GM12878 (cell line): Measurements from ENCODE around the gene SLC35G6. TPM values are rescaled to one million over a fixed set of nuclear protein-coding genes. Genes with fewer than 3 reads are reported as not detected.

ENCODE experiments used
- ATAC-seq: fragments of 200-7000 bp; cut with Tn5 transposase; 3 replicates; pipeline ENCODE4 v1.9.1; 2020; ENCODE audit warnings: mild to moderate bottlenecking, moderate library complexity
- BruUV-seq: library from RNA; stranded (reverse); fragments of 400-500 nt; replicated peaks from 2 replicates; lab custom pipeline; 2021; lab: Mats Ljungman, UMichigan
- CTCF ChIA-PET: fragments of 300-600 bp; sonication (Branson Sonifier 250); formaldehyde crosslinking; extraction: SDS; loops from one replicate; lab custom pipeline; 2021; ENCODE audit warnings: inconsistent platforms; lab: Yijun Ruan, JAX
- POLR2A ChIA-PET: fragments of 350-600 bp; formaldehyde crosslinking; extraction: SDS; loops from one replicate; lab custom pipeline; 2021; ENCODE audit warnings: inconsistent platforms; lab: Charles Lee
- RAD21 ChIA-PET: fragments of 300-600 bp; sonication (Branson Sonifier 250); formaldehyde crosslinking; loops from one replicate; lab custom pipeline; 2023; ENCODE audit warnings: antibody characterized with exemption; ENCODE audit not compliant: unreplicated experiment; lab: Charles Lee
- SMC1A ChIA-PET: fragments of 300-600 bp; sonication (Branson Sonifier 250); formaldehyde crosslinking; loops from one replicate; lab custom pipeline; 2023; ENCODE audit not compliant: unreplicated experiment, uncharacterized antibody; lab: Charles Lee
- DNase-seq: peaks from one replicate; pipeline ENCODE4 v3.0.0-alpha.2; 2011; ENCODE audit warnings: low read depth, low spot score
- FAIRE-seq: peaks from 3 replicates; lab custom pipeline; 2011; peaks lifted over from hg19 to GRCh38; lab: Jason Lieb, UNC
- H2AFZ ChIP-seq: 2 replicates; pipeline ENCODE4 v1.6.0; 2011; ENCODE audit warnings: low read depth, low read length, control low read depth; ENCODE audit not compliant: control insufficient read depth
- H3K27ac ChIP-seq: 2 replicates; pipeline ENCODE4 v1.5.1; 2011; ENCODE audit warnings: control low read depth; ENCODE audit not compliant: control insufficient read depth, insufficient read depth
- H3K27me3 ChIP-seq, 2 experiments: replicated peaks in 1 of 2; 2 replicates each; pipeline versions ENCODE4 v1.6.0 to v1.6.1; 2011; ENCODE audit warnings: low read length in 1 of 2; ENCODE audit not compliant: control insufficient read depth in 2 of 2, insufficient read depth in 2 of 2
- H3K36me3 ChIP-seq, 2 experiments: 2 replicates each; pipeline ENCODE4 v1.5.1; 2011; ENCODE audit warnings: low read length in 1 of 2; ENCODE audit not compliant: control insufficient read depth in 2 of 2, insufficient read depth in 2 of 2
- H3K4me1 ChIP-seq: 2 replicates; pipeline ENCODE4 v1.6.1; 2011; ENCODE audit warnings: mild to moderate bottlenecking, low read length, moderate library complexity, mixed read lengths; ENCODE audit not compliant: control insufficient read depth, insufficient read depth
- H3K4me2 ChIP-seq: 2 replicates; pipeline ENCODE4 v1.6.0; 2011; ENCODE audit warnings: control low read depth; ENCODE audit not compliant: control insufficient read depth, insufficient read depth
- H3K4me3 ChIP-seq: fragments of 200-600 bp; sonication (generic); 2 replicates; pipeline ENCODE4 v1.5.1; 2016
- H3K79me2 ChIP-seq: 2 replicates; pipeline ENCODE4 v1.6.0; 2011; ENCODE audit warnings: low read length; ENCODE audit not compliant: control insufficient read depth, insufficient read depth
- H3K9ac ChIP-seq: 2 replicates; pipeline ENCODE4 v1.8.0; 2011; ENCODE audit warnings: low read length, control low read depth, mixed read lengths; ENCODE audit not compliant: control insufficient read depth, insufficient read depth
- H3K9me3 ChIP-seq: replicated peaks from 3 replicates; pipeline ENCODE4 v1.5.1; 2011; ENCODE audit warnings: mild to moderate bottlenecking, low read length; ENCODE audit not compliant: control insufficient read depth, insufficient read depth
- H4K20me1 ChIP-seq: 2 replicates; pipeline ENCODE4 v1.6.0; 2011; ENCODE audit not compliant: control insufficient read depth, insufficient read depth
- BACH1 ChIP-seq: fragments of 450-650 bp; IDR thresholded peaks from 2 replicates; pipeline ENCODE4 v1.6.1; 2017; ENCODE audit warnings: mild to moderate bottlenecking, borderline replicate concordance
- BCL3 ChIP-seq: IDR thresholded peaks from 2 replicates; pipeline ENCODE4 v1.6.1; 2011; ENCODE audit warnings: borderline replicate concordance, low read depth, mild to moderate bottlenecking, moderate library complexity, low read length; ENCODE audit not compliant: insufficient read depth, poor library complexity, severe bottlenecking
- CBFB ChIP-seq: IDR thresholded peaks from 2 replicates; pipeline ENCODE4 v1.6.1; 2016; ENCODE audit warnings: antibody characterized with exemption, low read depth
- CTCF ChIP-seq, 3 experiments: IDR thresholded peaks in 2 of 3; conservative IDR thresholded peaks in 1 of 3; 2 replicates each; pipeline ENCODE4 v1.5.1; 2011; ENCODE audit warnings: low read depth in 3 of 3, low read length in 3 of 3, mild to moderate bottlenecking in 3 of 3, control low read depth in 2 of 3, moderate library complexity in 2 of 3, inconsistent platforms in 1 of 3, mixed read lengths in 1 of 3; ENCODE audit not compliant: control insufficient read depth in 2 of 3, insufficient read depth in 1 of 3; ENCODE audit errors: extremely low read depth in 1 of 3
- E2F4 ChIP-seq: IDR thresholded peaks from 2 replicates; pipeline ENCODE4 v1.6.1; 2012; ENCODE audit warnings: low read depth, low read length, improper control_type of control experiment
- IRF5 ChIP-seq: fragments of 450-650 bp; IDR thresholded peaks from 2 replicates; pipeline ENCODE4 v1.6.1; 2017; ENCODE audit warnings: borderline replicate concordance
- KAT2A ChIP-seq: conservative IDR thresholded peaks from 2 replicates; pipeline ENCODE4 v1.6.1; 2011; ENCODE audit warnings: low read depth, low read length; ENCODE audit not compliant: control insufficient read depth
- MXI1 ChIP-seq: fragments of 150-350 bp; IDR thresholded peaks from 2 replicates; pipeline ENCODE4 v1.6.1; 2011; ENCODE audit warnings: low read depth, mild to moderate bottlenecking, inconsistent platforms, low read length, improper control_type of control experiment
- PBX3 ChIP-seq: IDR thresholded peaks from 2 replicates; pipeline ENCODE4 v1.6.1; 2011; ENCODE audit warnings: mild to moderate bottlenecking, low read depth, low read length, moderate library complexity; ENCODE audit not compliant: insufficient replicate concordance
- SIN3A ChIP-seq: IDR thresholded peaks from 2 replicates; pipeline ENCODE4 v1.6.1; 2012; ENCODE audit warnings: low read depth, low read length, improper control_type of control experiment
- SUZ12 ChIP-seq: fragments of 200-600 bp; sonication (generic); IDR thresholded peaks from one replicate; pipeline ENCODE4 v1.6.1; 2018; ENCODE audit warnings: antibody characterized with exemption, mild to moderate bottlenecking; ENCODE audit not compliant: unreplicated experiment
- WRNIP1 ChIP-seq: IDR thresholded peaks from 2 replicates; pipeline ENCODE4 v1.6.1; 2011; ENCODE audit warnings: low read depth, low read length, improper control_type of control experiment, borderline replicate concordance
- ZNF207 ChIP-seq: fragments of 450-650 bp; IDR thresholded peaks from 2 replicates; pipeline ENCODE4 v1.6.1; 2014; ENCODE audit warnings: antibody characterized with exemption, mild to moderate bottlenecking, borderline replicate concordance
- WGBS: methylation state at CpG from one replicate; pipeline ENCODE4 v1.1.6; 2016; ENCODE audit warnings: low lambda C conversion rate; ENCODE audit not compliant: insufficient replicate concordance, insufficient coverage; ENCODE audit errors: missing lambda C conversion rate; 5-methylcytosine and 5-hydroxymethylcytosine counted together
- in situ Hi-C: fragments of 300-500 bp; cut with MboI; formaldehyde crosslinking; loops from 9 replicates; pipeline ENCODE4 v1.14.3; 2018; ENCODE audit warnings: mixed read lengths
- intact Hi-C: fragments of 100-400 bp; cut with micrococcal nuclease; formaldehyde crosslinking; loops from one replicate; pipeline ENCODE4 v1.14.2; 2022; ENCODE audit not compliant: unreplicated experiment
- polyA plus RNA-seq, 11 experiments: library from polyadenylated mRNA; depleted of rRNA in 4 of 11; unstranded in 6 of 11; stranded (reverse) in 5 of 11; fragments of >200 nt; fragmentation: Nextera tagmentation in 4 of 11; fragmentation: Illumina TruSeq in 1 of 11; extraction: Ambion mirVana in 4 of 11; extraction: Trizol in 1 of 11; gene quantifications; 1 replicate in 1 of 11; 2 replicates in 10 of 11; pipeline versions ENCODE4 v1.2.1 to v1.2.3, GENCODE V29; 2011 to 2016; ENCODE audit warnings: inconsistent platforms in 2 of 11, missing spikeins in 2 of 11, low read depth in 1 of 11
- total RNA-seq, 4 experiments: library from RNA; depleted of rRNA in 3 of 4; stranded (reverse); fragments of >200 nt in 3 of 4; fragmentation: Illumina TruSeq in 1 of 4; extraction: Trizol in 1 of 4; gene quantifications; 2 replicates each; pipeline versions ENCODE4 v1.2.1 to v1.2.3, GENCODE V29; 2013 to 2021

SLC35G6 gene
- total and polyA plus RNA-seq, 10 of the 15 experiments (the other 5 are each of a cell fraction or from before 2014, with no cell fraction given), result 0.20 TPM; not detected in 9

GRCh38 chr17:7499161-7499560 lies 17.9 kb downstream of the SLC35G6 start:
- Histone ChIP-seq H3K4me3 (no peak overlapping the region), H3K4me1 (no peaks in the 10 kb centered on the region), H2AFZ (no peak overlapping the region), H3K27me3 (no peaks in the 10 kb centered on the region), H3K9ac (no peak overlapping the region), H3K79me2 (peaks cover 7% of the 10 kb centered on the region), H3K27ac (no peak overlapping the region), H4K20me1 (no peaks in the 10 kb centered on the region; the same call in 1 of the 2 replicates), H3K36me3 (peaks cover 61 to 65% of the 10 kb centered on the region in 2 experiments), H3K9me3 (no peaks in the 10 kb centered on the region), H3K4me2 (no peak overlapping the region)
- RAD21 ChIA-PET, result no interaction called here
- WGBS, result 99% methylated on average over 11 of the region's 11 CpGs
- SMC1A ChIA-PET, result no interaction called here
- intact Hi-C loops, result no loop called here
- DNase-seq, result no peak
- POLR2A ChIA-PET, result no interaction called here
- ATAC-seq, result no peak
- no TSS peak for BruUV-seq
- in situ Hi-C loops, result no loop called here
- CTCF ChIA-PET, result interaction anchor here (0.9 kb wide), 1 partner anchor 58 kb away, joined by 3 read pairs; no protein-coding TSS in a partner anchor
- FAIRE-seq, result no peak
- TF ChIP-seq KAT2A (no peak), PBX3 (no peak), ZNF207 (no peak), SIN3A (no peak), SUZ12 (no peak), E2F4 (no peak), BACH1 (no peak), CBFB (no peak), MXI1 (no peak), CTCF (IDR thresholded peaks at IDR 0.05 in 2 of 3, conservative IDR thresholded peaks at IDR 0.05 in 1 of 3; ENCODE audit: control insufficient read depth in 2 of 3, extremely low read depth in 1 of 3, insufficient read depth in 1 of 3, low read depth in 3 of 3, low read length in 3 of 3) (no peak), IRF5 (no peak), WRNIP1 (no peak), BCL3 (no peak)
